Renal cortical epithelial cell (primary cell): Measurements from ENCODE around the gene COX8A. TPM values are rescaled to one million over a fixed set of nuclear protein-coding genes. Genes with fewer than 3 reads are reported as not detected.
"Not testable (repeated sequence)": the region's sequence is repeated elsewhere in the genome, so short reads cannot be mapped to it uniquely, and the experiment has no call there.

Source experiments
- DNase-seq: peaks from one replicate; pipeline ENCODE4 v3.0.0-alpha.2; 2011; ENCODE audit warnings: low read depth
- total RNA-seq: library from RNA; depleted of rRNA; stranded (reverse); fragments of >200 nt; gene quantifications from 2 replicates; pipeline ENCODE4 v1.2.3, GENCODE V29; 2014

COX8A gene
- 257 and 350 TPM in 2 replicates for total RNA-seq

GRCh38 chr11:63974259-63975143, at the start of gene COX8A:
Gene COX8A, plus strand, starts transcription at chr11:63974620. Its CDS starts 61 bp downstream, at chr11:63974681.
- peak; percentile 100 for DNase-seq

- DNase-seq, result no peak
Measured at GRCh38 chr11:63929616-63930015, 44.8 kb upstream of the COX8A start.

GRCh38 chr11:63931045-63931444, 43.4 kb upstream of the COX8A start:
- no peak for DNase-seq

- DNase-seq, result no peak
Measured at GRCh38 chr11:63931876-63932275, 42.5 kb upstream of the COX8A start.

- no peak for DNase-seq
Measured at GRCh38 chr11:63933459-63933858, 41.0 kb upstream of the COX8A start.

- no peak for DNase-seq
Measured at GRCh38 chr11:63937713-63938478, 36.5 kb upstream of the COX8A start.

- DNase-seq, result peak; percentile 98
Measured at GRCh38 chr11:63938479-63939396, 35.7 kb upstream of the COX8A start, which contains the start of gene NAA40. Gene NAA40, plus strand, starts transcription at chr11:63939002. Its CDS starts 95 bp downstream, at chr11:63939097.

GRCh38 chr11:63939397-63939891, 35.0 kb upstream of the COX8A start:
- peak; percentile 28 for DNase-seq

GRCh38 chr11:63940786-63941185, 33.6 kb upstream of the COX8A start:
- DNase-seq, result no peak

- DNase-seq, result no peak
Measured at GRCh38 chr11:63941901-63942300, 32.5 kb upstream of the COX8A start.

- DNase-seq, result no peak
Measured at GRCh38 chr11:63942803-63943202, 31.6 kb upstream of the COX8A start.

- no peak for DNase-seq
Measured at GRCh38 chr11:63944987-63945386, 29.4 kb upstream of the COX8A start.

- peak; percentile 62 for DNase-seq
Measured at GRCh38 chr11:63945477-63946163, 28.8 kb upstream of the COX8A start.

- DNase-seq, result no peak
Measured at GRCh38 chr11:63951779-63952536, 22.5 kb upstream of the COX8A start.

- no peak for DNase-seq
Measured at GRCh38 chr11:63952570-63952969, 21.9 kb upstream of the COX8A start.

GRCh38 chr11:63958008-63958407, 16.4 kb upstream of the COX8A start:
- no peak for DNase-seq

GRCh38 chr11:63961608-63962412, 12.6 kb upstream of the COX8A start:
- DNase-seq, result no peak

GRCh38 chr11:63963895-63964294, 10.5 kb upstream of the COX8A start:
- DNase-seq, result not testable (repeated sequence)

- DNase-seq, result peak; percentile 26
Measured at GRCh38 chr11:63966444-63966843, 8.0 kb upstream of the COX8A start.
